Measurements from ENCODE around the gene DEDD. TPM values are rescaled to one million over a fixed set of nuclear protein-coding genes. Genes with fewer than 3 reads are reported as not detected.

DEDD gene
- total RNA-seq, 1 experiment from 2014 or later = 29.8 TPM

GRCh38 chr1:161096530-161096929 is 35.9 kb downstream of the DEDD start:
- peaks cover 35% of the 10 kb centered on the region for H3K4me1 ChIP-seq (replicated peaks; ENCODE audit: insufficient read depth)
- H3K4me3 ChIP-seq = no peak overlapping the region
- H3K79me2 ChIP-seq (ENCODE audit: low read depth) = no peaks in the 10 kb centered on the region
- intact Hi-C loops (cut with micrococcal nuclease; ENCODE audit: unreplicated experiment) = loop anchor here (2.0 kb wide), 1 partner anchor 14 kb away; no protein-coding TSS in a partner anchor
- POLR2A ChIA-PET (ENCODE audit: unreplicated experiment) = interaction anchor here (0.6 to 0.8 kb wide), 2 partner anchors 76 to 315 kb away, joined by 3 to 4 read pairs; no protein-coding TSS in a partner anchor
- H3F3A ChIP-seq (ENCODE audit: insufficient read depth, low read depth) = peaks cover 36% of the 10 kb centered on the region
- 0 out of 2 replicates have a peak, but pooled peaks cover 3% of the 10 kb centered on the region for H3K36me3 ChIP-seq (ENCODE audit: low read depth)
- no peaks in the 10 kb centered on the region for H3K9me3 ChIP-seq (ENCODE audit: insufficient read depth, low read depth)
- TF ChIP-seq CTCF (conservative IDR thresholded peaks at IDR 0.05) = no peak
- no peak for TF ChIP-seq EZH2 (IDR thresholded peaks at IDR 0.05; ENCODE audit: low read depth)
- no peak overlapping the region for H2AFZ ChIP-seq
- no TSS peak for BruUV-seq (replicated peaks)
- H3K27me3 ChIP-seq (ENCODE audit: insufficient read depth, low read depth) = no peaks in the 10 kb centered on the region
- 0 out of 2 replicates have a peak, but pooled peaks cover 3% of the 10 kb centered on the region for H4K20me1 ChIP-seq (ENCODE audit: insufficient read depth)
- no peak overlapping the region for H3K4me2 ChIP-seq
- DNase-seq = no peak
- no peak overlapping the region for H3K27ac ChIP-seq
- CTCF ChIA-PET = interaction anchor here (0.9 kb wide), 1 partner anchor 25 kb away, joined by 6 read pairs; no protein-coding TSS in a partner anchor
- H3K9me2 ChIP-seq (ENCODE audit: insufficient read depth) = no peaks in the 10 kb centered on the region

- DNase-seq = no peak
- no peaks in the 10 kb centered on the region for H3K79me2 ChIP-seq (ENCODE audit: low read depth)
- H3K9me3 ChIP-seq (ENCODE audit: insufficient read depth, low read depth) = no peaks in the 10 kb centered on the region
- H3K36me3 ChIP-seq (ENCODE audit: low read depth) = no peaks in the 10 kb centered on the region
- H3K27me3 ChIP-seq (ENCODE audit: insufficient read depth, low read depth) = no peaks in the 10 kb centered on the region
- H3K4me1 ChIP-seq (replicated peaks; ENCODE audit: insufficient read depth) = peaks cover 40% of the 10 kb centered on the region
- H3K27ac ChIP-seq = no peak overlapping the region
- CTCF ChIA-PET = no interaction called here
- H4K20me1 ChIP-seq (ENCODE audit: insufficient read depth) = no peaks in the 10 kb centered on the region
- no peak overlapping the region for H3K4me2 ChIP-seq
- H3K4me3 ChIP-seq = no peak overlapping the region
- no peaks in the 10 kb centered on the region for H3K9me2 ChIP-seq (ENCODE audit: insufficient read depth)
- H2AFZ ChIP-seq = no peak overlapping the region
- peaks cover 31% of the 10 kb centered on the region for H3F3A ChIP-seq (ENCODE audit: insufficient read depth, low read depth)
- POLR2A ChIA-PET (ENCODE audit: unreplicated experiment) = interaction anchor here (0.6 kb wide), 1 partner anchor 315 kb away, joined by 3 read pairs; no protein-coding TSS in a partner anchor
- no TSS peak for BruUV-seq (replicated peaks)
- intact Hi-C loops (cut with micrococcal nuclease; ENCODE audit: unreplicated experiment) = loop anchor here (2.0 kb wide), 1 partner anchor 13 kb away; no protein-coding TSS in a partner anchor
- no peak for TF ChIP-seq EZH2 (IDR thresholded peaks at IDR 0.05; ENCODE audit: low read depth)
- no peak for TF ChIP-seq CTCF (conservative IDR thresholded peaks at IDR 0.05)
These were observed 36.5 kb downstream of the DEDD start for GRCh38 chr1:161096015-161096414.

GRCh38 chr1:161095230-161095629 is 37.2 kb downstream of the DEDD start:
- H3K9me2 ChIP-seq (ENCODE audit: insufficient read depth) = no peaks in the 10 kb centered on the region
- no peak overlapping the region for H2AFZ ChIP-seq
- H3K27ac ChIP-seq = no peak overlapping the region
- H3K4me3 ChIP-seq = no peak overlapping the region
- H3K4me2 ChIP-seq = no peak overlapping the region
- CTCF ChIA-PET = interaction anchor here (0.7 kb wide), 1 partner anchor 27 kb away, joined by 3 read pairs; no protein-coding TSS in a partner anchor
- no peaks in the 10 kb centered on the region for H3K27me3 ChIP-seq (ENCODE audit: insufficient read depth, low read depth)
- no peak for DNase-seq
- H3K9me3 ChIP-seq (ENCODE audit: insufficient read depth, low read depth) = no peaks in the 10 kb centered on the region
- BruUV-seq (replicated peaks) = no TSS peak
- H3F3A ChIP-seq (ENCODE audit: insufficient read depth, low read depth) = peaks cover 30% of the 10 kb centered on the region
- no peak for TF ChIP-seq EZH2 (IDR thresholded peaks at IDR 0.05; ENCODE audit: low read depth)
- no peak for TF ChIP-seq CTCF (conservative IDR thresholded peaks at IDR 0.05)
- no peaks in the 10 kb centered on the region for H3K79me2 ChIP-seq (ENCODE audit: low read depth)
- intact Hi-C loops (cut with micrococcal nuclease; ENCODE audit: unreplicated experiment) = no loop called here
- H3K4me1 ChIP-seq (replicated peaks; ENCODE audit: insufficient read depth) = peaks cover 48% of the 10 kb centered on the region
- no peaks in the 10 kb centered on the region for H3K36me3 ChIP-seq (ENCODE audit: low read depth)
- H4K20me1 ChIP-seq (ENCODE audit: insufficient read depth) = no peaks in the 10 kb centered on the region
- POLR2A ChIA-PET (ENCODE audit: unreplicated experiment) = no interaction called here

Measured in PC-9 (cell line).